NB4 (cell line): Measurements from ENCODE around the gene STRN4.

Experiments used
- TF ChIP-seq, protein P1 (sequence below): IDR thresholded peaks from one replicate; pipeline ENCODE4 v1.5.1; 2012; ENCODE audit warnings: low read depth, low read length
- TF ChIP-seq, protein P2 (sequence below): IDR thresholded peaks from 2 replicates; pipeline ENCODE4 v1.6.1; 2011; ENCODE audit warnings: low read depth, low read length

GRCh38 chr19:46787331-46788261, 41.3 kb upstream of the STRN4 start:
- TF ChIP-seq, protein P1, sequence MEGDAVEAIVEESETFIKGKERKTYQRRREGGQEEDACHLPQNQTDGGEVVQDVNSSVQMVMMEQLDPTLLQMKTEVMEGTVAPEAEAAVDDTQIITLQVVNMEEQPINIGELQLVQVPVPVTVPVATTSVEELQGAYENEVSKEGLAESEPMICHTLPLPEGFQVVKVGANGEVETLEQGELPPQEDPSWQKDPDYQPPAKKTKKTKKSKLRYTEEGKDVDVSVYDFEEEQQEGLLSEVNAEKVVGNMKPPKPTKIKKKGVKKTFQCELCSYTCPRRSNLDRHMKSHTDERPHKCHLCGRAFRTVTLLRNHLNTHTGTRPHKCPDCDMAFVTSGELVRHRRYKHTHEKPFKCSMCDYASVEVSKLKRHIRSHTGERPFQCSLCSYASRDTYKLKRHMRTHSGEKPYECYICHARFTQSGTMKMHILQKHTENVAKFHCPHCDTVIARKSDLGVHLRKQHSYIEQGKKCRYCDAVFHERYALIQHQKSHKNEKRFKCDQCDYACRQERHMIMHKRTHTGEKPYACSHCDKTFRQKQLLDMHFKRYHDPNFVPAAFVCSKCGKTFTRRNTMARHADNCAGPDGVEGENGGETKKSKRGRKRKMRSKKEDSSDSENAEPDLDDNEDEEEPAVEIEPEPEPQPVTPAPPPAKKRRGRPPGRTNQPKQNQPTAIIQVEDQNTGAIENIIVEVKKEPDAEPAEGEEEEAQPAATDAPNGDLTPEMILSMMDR = no peak
- TF ChIP-seq, protein P2, sequence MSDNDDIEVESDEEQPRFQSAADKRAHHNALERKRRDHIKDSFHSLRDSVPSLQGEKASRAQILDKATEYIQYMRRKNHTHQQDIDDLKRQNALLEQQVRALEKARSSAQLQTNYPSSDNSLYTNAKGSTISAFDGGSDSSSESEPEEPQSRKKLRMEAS = peak; percentile 91
